DOHH2 (cell line): ENCODE data around the gene TBL3.

ENCODE experiments used
- H3F3A ChIP-seq: fragments of 200-600 bp; sonication (generic), shearing (Covaris generic); 2 replicates; pipeline ENCODE4 v1.6.0; 2016; ENCODE audit warnings: antibody characterized with exemption, mild to moderate bottlenecking; ENCODE audit not compliant: control insufficient read depth, insufficient read depth
- H3K27ac ChIP-seq: fragments of 200-600 bp; sonication (generic); 2 replicates; pipeline ENCODE4 v1.5.1; 2014; ENCODE audit warnings: low read depth, mild to moderate bottlenecking, low read length, moderate library complexity
- H3K27me3 ChIP-seq: fragments of 200-600 bp; sonication (generic); 2 replicates; pipeline ENCODE4 v1.6.1; 2014; ENCODE audit warnings: mild to moderate bottlenecking, low read length, mixed read lengths; ENCODE audit not compliant: control insufficient read depth
- H3K36me3 ChIP-seq: fragments of 200-600 bp; sonication (generic); 2 replicates; pipeline ENCODE4 v1.6.1; 2014; ENCODE audit warnings: mild to moderate bottlenecking, low read length, moderate library complexity, mixed read lengths; ENCODE audit not compliant: control insufficient read depth
- H3K4me1 ChIP-seq: fragments of 200-600 bp; sonication (generic); 2 replicates; pipeline ENCODE4 v1.6.1; 2014; ENCODE audit warnings: mild to moderate bottlenecking, low read length, mixed read lengths; ENCODE audit not compliant: control insufficient read depth
- H3K4me2 ChIP-seq: fragments of 200-600 bp; sonication (generic); 2 replicates; pipeline ENCODE4 v1.6.0; 2014; ENCODE audit warnings: mild to moderate bottlenecking, low read length, moderate library complexity
- H3K4me3 ChIP-seq: fragments of 200-600 bp; sonication (generic); 2 replicates; pipeline ENCODE4 v1.5.1; 2014; ENCODE audit warnings: mild to moderate bottlenecking, low read length, mixed read lengths
- H3K79me2 ChIP-seq: fragments of 200-600 bp; sonication (generic); 2 replicates; pipeline ENCODE4 v1.6.1; 2014; ENCODE audit warnings: mild to moderate bottlenecking, low read length, mixed read lengths; ENCODE audit not compliant: control insufficient read depth
- H3K9me2 ChIP-seq: fragments of 200-600 bp; sonication (generic); replicated peaks from 2 replicates; pipeline ENCODE4 v1.6.1; 2014; ENCODE audit warnings: mild to moderate bottlenecking, low read length, mixed read lengths; ENCODE audit not compliant: control insufficient read depth
- H3K9me3 ChIP-seq: fragments of 200-600 bp; sonication (generic); 2 replicates; pipeline ENCODE4 v1.6.1; 2014; ENCODE audit warnings: antibody characterized with exemption, low read length, mixed read lengths; ENCODE audit not compliant: control insufficient read depth, insufficient read depth
- H4K20me1 ChIP-seq: fragments of 200-600 bp; sonication (generic); 2 replicates; pipeline ENCODE4 v1.6.0; 2014; ENCODE audit warnings: low read depth, mild to moderate bottlenecking, antibody characterized with exemption, low read length, moderate library complexity; ENCODE audit not compliant: control insufficient read depth, insufficient read depth
- EZH2phosphoT487 ChIP-seq: fragments of 200-600 bp; sonication (generic); IDR thresholded peaks from 2 replicates; pipeline ENCODE4 v1.6.1; 2017; ENCODE audit warnings: borderline replicate concordance, mild to moderate bottlenecking, antibody characterized with exemption, low read length, moderate library complexity, mixed read lengths
- TF ChIP-seq, protein P1 (sequence below): fragments of 200-600 bp; sonication (generic); IDR thresholded peaks from one replicate; pipeline ENCODE4 v1.5.1; 2014; ENCODE audit warnings: antibody characterized with exemption, mild to moderate bottlenecking, low read depth, low read length; ENCODE audit not compliant: poor library complexity, severe bottlenecking

TBL3 gene

DNA sequence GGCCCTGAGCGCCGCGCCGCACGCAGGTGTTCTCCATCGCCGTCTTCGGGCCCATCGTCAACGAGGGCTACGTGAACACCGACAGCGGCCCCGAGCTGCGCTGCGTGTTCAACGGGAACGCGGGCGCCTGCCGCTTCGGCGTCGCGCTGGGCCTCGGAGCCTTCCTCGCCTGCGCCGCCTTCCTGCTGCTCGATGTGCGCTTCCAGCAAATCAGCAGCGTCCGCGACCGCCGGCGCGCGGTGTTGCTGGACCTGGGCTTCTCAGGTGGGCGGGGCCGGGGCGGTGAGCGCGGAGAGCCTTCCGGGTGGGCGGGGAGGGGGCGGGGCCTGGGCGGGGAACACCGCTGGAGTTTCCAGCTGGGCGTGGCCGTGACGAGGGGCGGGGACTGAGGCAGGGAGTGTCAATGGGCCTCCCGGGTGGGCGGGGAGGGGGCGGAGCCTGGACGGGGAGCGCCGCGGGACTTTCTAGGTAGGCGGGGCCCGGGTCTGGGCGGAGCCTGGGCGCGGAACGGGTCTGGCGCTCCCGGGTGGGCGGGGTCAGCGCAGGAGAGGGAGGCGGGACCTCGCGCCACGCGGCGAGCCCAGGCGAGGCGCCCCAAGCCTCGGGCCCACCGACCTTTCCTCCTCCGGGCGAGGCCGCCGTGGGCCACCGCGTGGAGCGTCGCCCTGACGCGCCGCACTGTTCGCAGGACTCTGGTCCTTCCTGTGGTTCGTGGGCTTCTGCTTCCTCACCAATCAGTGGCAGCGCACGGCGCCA is 20.3 kb downstream of the TBL3 start:
- Histone ChIP-seq H3K36me3 (peaks cover 21% of the 10 kb centered on the region), H3K79me2 (no peaks in the 10 kb centered on the region), H4K20me1 (no peaks in the 10 kb centered on the region), H3K27ac (peak overlapping the region; percentile 77), H3K27me3 (peaks cover 19% of the 10 kb centered on the region), H3K4me1 (peaks cover 44% of the 10 kb centered on the region), H3F3A (peaks cover 40% of the 10 kb centered on the region), H3K4me3 (peak overlapping the region; percentile 93), H3K9me2 (no peaks in the 10 kb centered on the region), H3K4me2 (peak overlapping the region; percentile 100), H3K9me3 (peaks cover 5% of the 10 kb centered on the region; the same call in 1 of the 2 replicates)
- no peak for TF ChIP-seq EZH2phosphoT487
- TF ChIP-seq, protein P1, sequence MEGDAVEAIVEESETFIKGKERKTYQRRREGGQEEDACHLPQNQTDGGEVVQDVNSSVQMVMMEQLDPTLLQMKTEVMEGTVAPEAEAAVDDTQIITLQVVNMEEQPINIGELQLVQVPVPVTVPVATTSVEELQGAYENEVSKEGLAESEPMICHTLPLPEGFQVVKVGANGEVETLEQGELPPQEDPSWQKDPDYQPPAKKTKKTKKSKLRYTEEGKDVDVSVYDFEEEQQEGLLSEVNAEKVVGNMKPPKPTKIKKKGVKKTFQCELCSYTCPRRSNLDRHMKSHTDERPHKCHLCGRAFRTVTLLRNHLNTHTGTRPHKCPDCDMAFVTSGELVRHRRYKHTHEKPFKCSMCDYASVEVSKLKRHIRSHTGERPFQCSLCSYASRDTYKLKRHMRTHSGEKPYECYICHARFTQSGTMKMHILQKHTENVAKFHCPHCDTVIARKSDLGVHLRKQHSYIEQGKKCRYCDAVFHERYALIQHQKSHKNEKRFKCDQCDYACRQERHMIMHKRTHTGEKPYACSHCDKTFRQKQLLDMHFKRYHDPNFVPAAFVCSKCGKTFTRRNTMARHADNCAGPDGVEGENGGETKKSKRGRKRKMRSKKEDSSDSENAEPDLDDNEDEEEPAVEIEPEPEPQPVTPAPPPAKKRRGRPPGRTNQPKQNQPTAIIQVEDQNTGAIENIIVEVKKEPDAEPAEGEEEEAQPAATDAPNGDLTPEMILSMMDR, result no peak

GRCh38 chr16:1992704-1993317 is 21.0 kb downstream of the TBL3 start:
- Histone ChIP-seq H3K4me3 (no peak overlapping the region), H3K79me2 (no peaks in the 10 kb centered on the region), H3K27me3 (peaks cover 19% of the 10 kb centered on the region), H3K36me3 (peaks cover 27% of the 10 kb centered on the region), H3F3A (peaks cover 42% of the 10 kb centered on the region), H4K20me1 (no peaks in the 10 kb centered on the region), H3K27ac (no peak overlapping the region), H3K9me2 (no peaks in the 10 kb centered on the region), H3K4me1 (peaks cover 44% of the 10 kb centered on the region), H3K4me2 (peak overlapping the region; percentile 10; the same call in 1 of the 2 replicates), H3K9me3 (peaks cover 5% of the 10 kb centered on the region; the same call in 1 of the 2 replicates)
- TF ChIP-seq EZH2phosphoT487, result no peak
- TF ChIP-seq, protein P1, result no peak

GRCh38 chr16:1993731-1994131 is 21.9 kb downstream of the TBL3 start:
- TF ChIP-seq EZH2phosphoT487, result no peak
- TF ChIP-seq, protein P1, result no peak
- Histone ChIP-seq H3K9me3 (peaks cover 5% of the 10 kb centered on the region; the same call in 1 of the 2 replicates), H3K4me2 (peak overlapping the region; percentile 10), H3K4me1 (peaks cover 44% of the 10 kb centered on the region), H3K27me3 (peaks cover 17% of the 10 kb centered on the region), H3K79me2 (no peaks in the 10 kb centered on the region), H3K4me3 (no peak overlapping the region), H4K20me1 (no peaks in the 10 kb centered on the region), H3K9me2 (no peaks in the 10 kb centered on the region), H3K36me3 (peaks cover 36% of the 10 kb centered on the region), H3F3A (peaks cover 38% of the 10 kb centered on the region), H3K27ac (peak overlapping the region; percentile 34)
